IPS DF 4.7 (cell line): ENCODE measurements around the gene DNMBP.

ENCODE experiments used
- DNase-seq: peaks from one replicate; pipeline ENCODE4 v3.0.0-alpha.2; 2013; ENCODE audit warnings: low spot score; ENCODE audit errors: extremely low read depth

DNMBP gene

DNA sequence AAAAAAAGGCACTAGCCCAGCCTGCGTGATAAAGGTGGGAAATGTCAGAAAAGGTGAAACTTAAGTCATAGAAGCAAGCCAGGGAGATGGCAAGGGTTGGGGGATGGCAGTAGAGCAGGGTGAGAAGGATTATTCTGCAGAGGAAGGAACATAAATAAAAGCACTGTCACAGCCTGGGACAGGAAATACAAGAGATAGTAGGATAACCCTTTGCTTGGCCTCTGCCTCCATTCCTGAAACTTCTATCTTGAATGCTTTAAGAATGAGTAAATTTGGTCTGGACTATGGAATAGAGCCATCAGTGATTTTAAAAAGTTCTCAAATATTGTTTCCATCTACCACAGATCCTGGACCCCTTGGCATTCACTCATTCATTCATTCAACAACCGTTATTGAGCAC is 177.3 kb downstream of the DNMBP start:
- DNase-seq = no peak

DNA sequence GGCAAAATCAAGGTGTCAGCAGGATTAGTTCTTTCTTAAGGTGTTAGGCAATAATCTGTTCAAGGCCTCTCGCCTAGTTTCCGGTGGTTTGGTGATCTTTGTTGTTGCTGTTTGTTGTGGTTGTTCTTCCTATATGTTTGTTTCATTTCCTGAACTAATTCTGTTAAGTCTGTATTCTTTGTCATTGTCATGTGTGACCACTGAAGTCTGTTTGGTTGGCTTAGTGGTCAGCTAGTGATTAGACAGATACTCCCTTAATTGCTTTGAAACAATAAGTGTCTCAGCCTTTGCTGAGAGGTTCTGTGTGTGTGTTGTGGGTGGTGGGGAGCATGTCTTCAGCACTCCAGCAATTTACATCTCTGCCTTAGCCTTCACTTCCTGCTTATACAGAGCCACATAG is 181.3 kb downstream of the DNMBP start:
- no peak for DNase-seq

GRCh38 chr10:99827936-99828335 is 181.8 kb downstream of the DNMBP start:
- DNase-seq = no peak
